NCI-H2196 treated with DMSO at 0.1 percent for 48 hours (cell line): ENCODE data around the gene GSK3B.

Source experiments
- DNase-seq: peaks from one replicate; lab custom pipeline; 2025; ENCODE audit not compliant: unreplicated experiment; lab: John Stamatoyannopoulos, UW

Gene GSK3B

DNA sequence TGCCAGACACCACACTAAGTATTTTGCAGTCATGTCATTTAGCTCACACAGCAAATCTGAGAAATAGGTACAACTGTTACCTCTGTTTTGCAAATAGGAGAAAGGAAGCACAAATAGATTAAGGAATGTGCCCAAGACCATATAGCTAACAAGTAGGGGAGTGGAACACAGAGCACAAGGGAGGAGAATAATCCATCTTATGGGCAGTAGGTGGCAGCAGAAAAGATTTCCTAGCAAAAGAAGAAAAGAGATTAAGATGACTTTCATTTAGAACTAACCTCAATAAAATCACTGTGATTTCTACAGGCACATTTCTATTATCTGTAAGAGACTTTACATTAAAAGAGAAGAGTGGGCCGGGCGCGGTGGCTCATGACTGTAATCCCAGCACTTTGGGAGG is 263.2 kb downstream of the GSK3B start:
- DNase-seq = no peak

DNA sequence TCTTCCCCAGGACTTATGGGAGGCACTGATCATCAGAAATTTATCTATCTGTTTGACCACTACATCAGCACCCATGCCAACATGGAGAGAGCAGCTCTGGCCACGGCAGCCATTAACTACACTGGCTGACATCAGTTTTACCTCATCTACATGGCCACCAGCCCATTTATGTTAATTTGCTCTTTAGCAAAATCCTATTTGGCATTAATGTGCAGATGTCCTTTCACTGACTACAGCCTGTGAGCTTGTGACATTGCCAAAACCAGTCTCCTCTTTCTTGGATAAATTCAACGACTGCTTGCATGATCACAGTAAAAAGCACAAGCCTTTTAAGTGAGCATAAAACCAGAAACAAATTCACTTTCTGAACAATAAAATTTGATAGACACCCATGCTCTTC is 264.8 kb downstream of the GSK3B start:
- DNase-seq = no peak

DNA sequence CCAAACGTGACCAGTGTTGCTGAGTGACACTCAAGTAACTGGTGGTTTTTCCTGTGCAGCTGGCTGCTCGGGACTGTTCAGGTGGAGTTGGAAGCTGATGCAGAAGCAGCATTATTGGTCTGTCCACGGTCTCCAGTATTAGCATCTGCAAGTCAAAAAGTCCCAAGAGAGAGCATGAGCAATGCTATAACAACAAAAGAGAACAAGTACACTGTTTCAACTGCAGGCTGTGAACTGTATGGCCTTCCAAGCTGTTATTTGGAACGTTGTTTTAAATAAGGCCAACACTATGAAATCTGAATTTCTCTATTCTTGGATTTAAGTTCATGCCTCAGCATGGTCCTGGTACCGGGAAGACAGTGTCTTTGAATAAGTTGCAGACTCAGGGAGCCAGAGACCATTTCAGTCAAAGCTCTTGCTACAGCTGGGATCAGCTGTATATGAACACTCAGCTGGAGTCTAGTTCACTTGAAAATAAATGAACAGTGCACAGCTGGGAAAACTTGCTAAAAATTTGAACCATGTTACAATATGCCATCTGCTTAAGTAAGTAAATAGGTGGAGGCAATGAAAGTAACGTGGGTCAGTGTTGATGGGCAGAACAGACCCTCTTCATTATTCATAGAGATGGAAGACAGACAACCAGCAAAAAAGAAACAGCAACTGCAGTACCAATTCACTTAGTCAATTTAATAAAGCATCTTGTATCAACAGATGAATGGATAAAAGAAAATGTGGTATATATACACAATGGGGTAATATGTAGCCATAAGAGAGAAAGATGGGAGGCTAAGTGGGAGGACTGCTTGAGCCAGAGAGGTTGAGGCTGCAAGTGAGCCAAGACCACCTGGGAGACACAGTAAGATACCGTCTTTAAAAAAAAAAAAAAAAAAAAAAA is 267.3 kb downstream of the GSK3B start:
- DNase-seq = no peak

DNA sequence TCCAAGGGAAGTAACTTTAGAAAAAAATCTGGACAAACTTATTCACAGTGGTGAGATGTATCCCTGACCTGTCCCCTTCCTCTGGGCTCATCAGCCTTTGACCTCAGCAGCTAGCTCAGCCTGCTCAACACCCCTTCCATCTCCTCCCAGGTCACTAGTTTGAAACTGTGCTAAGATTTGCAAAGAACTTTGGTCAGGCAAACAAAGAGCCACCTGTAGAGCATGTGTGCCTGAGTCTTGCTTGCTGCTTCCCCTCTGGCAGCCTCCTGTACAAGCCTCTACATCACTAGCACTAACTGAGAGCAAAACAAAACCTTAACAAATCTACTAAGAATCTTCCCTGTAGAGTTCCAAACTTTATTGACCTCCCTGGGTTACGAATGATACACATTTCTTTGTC is 268.4 kb downstream of the GSK3B start:
- no peak for DNase-seq

DNA sequence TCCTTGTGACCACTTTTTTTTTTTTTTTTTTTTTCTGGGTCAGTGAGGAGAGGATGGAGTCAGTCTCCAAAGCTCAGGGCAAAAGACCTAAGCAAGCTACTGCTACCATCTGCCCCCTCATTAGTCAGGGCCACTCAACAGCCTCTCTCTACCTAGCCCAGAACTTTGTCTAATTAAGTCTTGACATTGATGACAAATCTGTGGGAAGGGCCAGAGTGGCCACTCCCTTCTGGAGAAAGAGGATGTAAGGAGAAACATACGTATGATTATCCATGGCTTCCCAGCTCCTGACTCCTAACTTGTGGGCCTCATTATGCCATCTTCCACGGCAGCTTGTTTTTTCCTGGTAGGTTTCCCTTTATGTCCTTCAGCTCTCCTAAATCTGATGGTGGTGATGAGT is 274.4 kb downstream of the GSK3B start:
- no peak for DNase-seq

DNA sequence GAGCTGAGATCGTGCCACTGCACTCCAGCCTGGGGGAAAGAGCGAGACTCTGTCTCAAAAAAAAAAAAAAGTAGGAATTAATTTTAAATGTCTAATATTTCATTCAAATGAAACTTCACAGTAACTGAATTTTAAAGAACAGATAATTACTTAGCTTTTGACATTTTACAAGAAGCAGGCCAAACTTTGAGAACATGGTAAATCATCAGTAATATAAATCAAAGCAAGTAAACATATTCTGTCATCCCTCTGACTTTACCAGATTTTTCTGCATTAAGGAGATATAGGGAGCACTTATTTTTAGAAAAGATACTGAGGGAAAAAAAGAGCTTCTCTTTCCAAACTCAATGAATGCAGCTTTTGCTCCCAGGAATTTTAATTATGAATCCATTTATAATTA is 275.3 kb downstream of the GSK3B start:
- no peak for DNase-seq

DNA sequence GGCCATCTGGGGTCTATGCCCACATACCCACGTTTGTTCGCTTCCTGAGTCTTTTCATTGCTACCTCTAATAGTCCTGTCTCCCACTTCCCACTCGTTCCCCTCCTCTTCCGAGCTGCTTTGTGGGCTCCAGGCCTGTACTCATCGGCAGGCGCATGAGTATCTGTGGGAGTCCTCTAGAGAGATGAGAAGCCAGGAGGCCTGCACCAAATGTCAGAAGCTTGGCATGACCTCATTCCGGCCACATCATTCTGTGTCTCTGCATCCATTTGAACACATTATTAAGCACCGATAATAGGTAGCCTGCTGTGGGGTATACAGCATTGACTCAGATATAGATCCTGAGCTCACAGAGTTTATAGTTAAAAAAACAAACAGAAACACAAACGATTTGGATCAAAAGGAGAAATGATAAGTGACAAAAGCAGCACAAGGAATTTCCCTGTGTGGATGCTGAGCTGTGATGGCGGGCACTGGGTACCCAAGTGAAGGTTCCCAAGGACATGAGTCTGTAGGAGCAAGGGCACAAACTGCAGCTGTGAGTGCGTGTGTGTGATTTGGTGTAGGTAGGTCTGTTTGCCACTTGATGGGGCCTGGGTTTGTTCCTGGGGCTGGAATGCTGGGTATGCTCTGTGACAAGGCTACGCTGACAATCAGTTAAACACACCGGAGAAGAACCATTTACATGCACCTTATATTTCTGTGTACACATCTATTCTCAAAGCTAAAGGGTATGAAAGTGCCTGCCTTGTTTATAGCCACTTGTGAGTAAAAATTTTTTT is 276.5 kb downstream of the GSK3B start:
- no peak for DNase-seq

DNA sequence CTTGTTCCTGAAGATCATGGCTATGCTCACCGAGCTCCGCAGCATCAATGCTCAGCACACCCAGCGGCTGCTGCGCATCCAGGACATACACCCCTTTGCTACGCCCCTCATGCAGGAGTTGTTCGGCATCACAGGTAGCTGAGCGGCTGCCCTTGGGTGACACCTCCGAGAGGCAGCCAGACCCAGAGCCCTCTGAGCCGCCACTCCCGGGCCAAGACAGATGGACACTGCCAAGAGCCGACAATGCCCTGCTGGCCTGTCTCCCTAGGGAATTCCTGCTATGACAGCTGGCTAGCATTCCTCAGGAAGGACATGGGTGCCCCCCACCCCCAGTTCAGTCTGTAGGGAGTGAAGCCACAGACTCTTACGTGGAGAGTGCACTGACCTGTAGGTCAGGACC is 277.2 kb downstream of the GSK3B start:
- DNase-seq = no peak

DNA sequence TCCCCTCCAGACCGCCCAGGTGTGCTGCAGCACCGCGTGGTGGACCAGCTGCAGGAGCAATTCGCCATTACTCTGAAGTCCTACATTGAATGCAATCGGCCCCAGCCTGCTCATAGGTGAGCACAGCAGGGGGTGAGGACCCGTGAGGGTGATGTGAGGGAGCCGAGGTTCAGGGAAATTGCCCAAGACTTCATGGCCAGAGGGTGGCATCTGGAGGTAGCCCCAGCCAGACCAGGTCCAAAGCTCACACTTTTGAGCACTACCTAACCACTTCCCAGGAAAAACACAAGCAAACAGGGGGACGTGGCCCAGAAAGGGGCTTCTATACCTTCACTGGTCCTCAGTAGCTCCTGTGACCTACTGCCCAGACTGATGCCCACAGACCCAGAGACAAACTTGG is 278.5 kb downstream of the GSK3B start:
- no peak for DNase-seq

DNA sequence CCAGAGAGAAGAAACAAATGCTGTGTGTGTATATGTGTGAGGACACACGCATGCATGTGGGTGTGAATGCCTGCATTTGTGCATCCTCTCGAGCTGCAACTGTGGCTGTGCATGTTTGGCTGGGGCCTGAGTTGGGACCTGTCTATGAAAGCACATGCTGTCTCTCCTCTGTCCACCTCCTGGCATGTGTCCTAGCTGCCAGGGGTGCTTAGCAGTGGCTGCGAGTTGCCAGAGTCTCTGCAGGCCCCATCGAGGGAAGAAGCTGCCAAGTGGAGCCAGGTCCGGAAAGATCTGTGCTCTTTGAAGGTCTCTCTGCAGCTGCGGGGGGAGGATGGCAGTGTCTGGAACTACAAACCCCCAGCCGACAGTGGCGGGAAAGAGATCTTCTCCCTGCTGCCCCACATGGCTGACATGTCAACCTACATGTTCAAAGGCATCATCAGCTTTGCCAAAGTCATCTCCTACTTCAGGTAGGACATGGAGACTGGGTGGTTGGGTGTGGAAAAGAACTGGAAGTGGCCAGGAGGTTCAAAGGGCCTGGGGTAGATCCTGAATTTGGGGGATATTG is 281.7 kb downstream of the GSK3B start:
- no peak for DNase-seq

DNA sequence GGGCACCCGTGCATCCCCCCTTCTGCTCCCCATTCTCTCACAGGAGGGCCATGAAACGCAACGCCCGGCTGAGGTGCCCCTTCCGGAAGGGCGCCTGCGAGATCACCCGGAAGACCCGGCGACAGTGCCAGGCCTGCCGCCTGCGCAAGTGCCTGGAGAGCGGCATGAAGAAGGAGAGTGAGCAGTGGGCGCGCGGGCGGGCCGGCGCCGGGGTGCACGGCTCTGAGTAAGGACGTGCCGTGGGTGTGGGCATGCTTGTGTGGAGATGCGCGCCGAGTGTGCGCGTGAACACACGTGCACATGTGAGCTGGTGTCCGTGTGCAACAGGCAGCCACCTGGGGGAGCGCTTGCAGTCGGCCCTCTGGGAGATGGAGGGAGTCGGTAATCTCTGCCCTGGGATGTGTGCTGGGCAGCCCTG is 284.2 kb downstream of the GSK3B start:
- no peak for DNase-seq

DNA sequence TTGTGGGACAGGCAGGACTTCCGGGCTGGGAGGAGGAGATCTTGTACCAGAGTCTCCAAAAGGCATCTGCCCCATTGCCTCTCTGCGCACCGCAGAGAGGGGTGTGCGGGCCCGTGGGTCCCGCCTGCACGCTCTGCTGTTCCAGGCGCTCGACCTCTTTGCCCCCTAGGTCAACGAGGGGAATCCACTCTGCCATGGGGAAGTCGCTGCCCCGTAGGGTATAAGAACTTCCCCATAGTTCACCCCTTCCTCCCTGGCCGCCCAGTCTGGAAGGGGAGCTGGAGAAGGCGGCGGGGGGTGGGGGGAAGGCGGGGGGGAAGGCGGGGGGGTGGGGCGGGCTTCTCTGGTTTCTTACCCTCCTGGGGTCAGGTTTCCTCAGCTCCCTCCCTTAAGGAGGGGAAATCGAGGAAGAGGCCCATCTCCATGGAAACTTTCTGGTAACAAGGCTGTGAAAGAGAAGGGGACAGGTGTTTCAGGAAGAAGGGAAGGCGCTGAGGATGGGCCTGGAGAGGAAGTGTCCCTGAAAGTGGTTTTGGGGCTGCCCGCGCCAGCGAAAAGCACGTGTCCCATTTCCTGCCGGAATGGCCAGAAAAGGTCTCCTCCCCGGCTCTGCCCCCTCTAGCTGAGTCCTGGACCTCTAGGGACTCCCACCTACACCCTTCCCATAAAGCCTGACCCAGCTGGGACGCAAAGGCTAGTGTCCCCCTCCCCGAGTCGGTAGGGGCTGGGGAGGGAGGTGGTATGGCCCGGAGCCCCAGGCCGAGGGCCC is 284.8 kb downstream of the GSK3B start:
- no peak for DNase-seq

DNA sequence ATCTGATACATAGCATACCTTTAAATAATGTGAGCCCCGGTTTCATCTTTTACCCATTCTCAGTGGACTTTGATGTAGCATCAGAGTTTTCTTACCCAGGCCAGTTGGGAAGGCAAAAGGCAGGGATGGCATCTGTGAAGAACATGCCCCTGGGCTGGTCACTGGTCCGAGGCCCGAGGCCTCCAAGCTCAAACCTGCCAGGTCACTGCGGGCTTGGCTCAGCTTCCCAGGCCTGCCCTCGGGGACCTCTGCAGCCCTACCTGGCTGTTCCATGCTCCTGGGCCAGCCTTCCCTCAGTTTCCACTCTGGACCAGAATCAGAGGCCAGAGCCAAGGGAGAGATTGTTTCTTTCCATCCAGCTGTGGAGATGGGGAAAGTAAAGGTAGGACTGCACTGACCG is 285.4 kb downstream of the GSK3B start:
- DNase-seq = no peak

DNA sequence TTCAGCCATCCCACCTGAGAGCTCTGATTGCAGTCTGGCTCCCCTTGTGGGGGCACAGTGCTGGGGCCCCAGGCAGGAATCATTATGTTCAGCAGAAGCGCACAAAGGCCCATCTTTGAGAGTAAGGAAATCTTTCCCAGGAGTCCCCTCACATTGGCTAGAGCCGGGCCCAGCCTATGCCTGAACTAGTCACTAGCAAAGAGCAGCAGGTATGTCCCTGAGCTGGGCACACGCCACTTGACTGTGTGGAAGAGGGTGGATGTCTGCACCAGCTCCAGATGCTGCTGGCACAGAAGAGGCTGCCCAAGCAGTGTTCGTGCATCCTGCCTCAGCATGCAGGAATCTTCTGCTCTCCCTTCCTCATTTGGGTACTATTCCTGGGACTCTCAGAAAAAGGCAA is 286.0 kb downstream of the GSK3B start:
- DNase-seq = no peak

DNA sequence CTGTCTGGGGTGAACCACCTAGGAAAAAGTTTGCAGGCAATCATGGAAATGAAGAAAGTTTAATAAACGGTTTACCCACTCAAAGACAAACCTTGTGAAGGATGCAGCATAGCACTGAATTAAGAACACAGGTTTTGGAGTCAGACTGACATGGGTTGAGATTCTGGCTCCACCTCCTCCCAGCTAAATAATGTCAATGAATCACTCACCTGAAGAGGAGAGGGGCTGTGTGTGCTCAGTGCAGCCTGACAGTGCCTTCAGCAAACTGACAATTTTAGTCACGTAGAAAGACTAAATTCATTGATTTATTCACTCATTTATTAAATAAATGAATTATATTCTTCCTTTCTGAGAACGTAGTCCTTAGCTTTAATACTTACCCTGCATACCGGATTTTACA is 293.4 kb downstream of the GSK3B start:
- DNase-seq = no peak

DNA sequence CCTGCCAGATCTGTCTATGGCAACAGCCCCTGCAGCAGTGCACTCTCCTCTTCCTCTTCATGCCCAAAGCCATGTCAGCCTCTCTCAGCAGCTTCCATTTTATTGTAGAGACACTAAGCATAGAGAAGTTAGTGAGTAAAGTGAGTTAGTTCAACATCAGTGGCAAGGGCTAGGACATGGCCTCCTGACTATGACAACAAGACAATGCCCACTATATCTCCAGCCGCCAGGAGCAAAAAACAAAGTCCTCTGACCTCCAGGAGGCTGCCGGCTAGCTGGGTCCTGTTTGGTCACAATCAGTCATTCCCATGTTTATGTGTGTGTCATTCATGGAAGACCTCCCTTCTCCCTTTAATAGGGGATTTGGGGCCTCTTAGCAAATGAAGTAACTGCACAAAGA is 297.5 kb downstream of the GSK3B start:
- no peak for DNase-seq

DNA sequence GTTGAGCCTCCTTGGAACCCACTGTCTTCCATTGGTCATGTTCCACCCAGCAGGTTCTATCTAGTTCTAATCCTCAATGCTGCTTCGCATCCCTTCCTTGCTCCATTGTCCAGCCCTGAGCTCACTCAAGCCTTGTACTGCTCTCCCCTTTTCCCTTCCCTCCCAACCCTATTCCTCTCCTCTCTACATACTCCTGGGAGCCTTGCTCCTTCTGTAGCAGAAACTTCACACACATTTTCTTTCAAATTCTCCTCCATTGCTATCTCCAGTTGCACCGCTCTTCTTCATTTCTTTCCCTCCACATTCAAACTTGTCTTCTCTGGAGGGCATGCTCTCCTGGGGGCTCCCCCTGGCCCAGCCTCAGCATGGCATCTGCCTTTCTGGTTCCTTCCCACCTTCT is 297.9 kb downstream of the GSK3B start:
- DNase-seq = no peak

DNA sequence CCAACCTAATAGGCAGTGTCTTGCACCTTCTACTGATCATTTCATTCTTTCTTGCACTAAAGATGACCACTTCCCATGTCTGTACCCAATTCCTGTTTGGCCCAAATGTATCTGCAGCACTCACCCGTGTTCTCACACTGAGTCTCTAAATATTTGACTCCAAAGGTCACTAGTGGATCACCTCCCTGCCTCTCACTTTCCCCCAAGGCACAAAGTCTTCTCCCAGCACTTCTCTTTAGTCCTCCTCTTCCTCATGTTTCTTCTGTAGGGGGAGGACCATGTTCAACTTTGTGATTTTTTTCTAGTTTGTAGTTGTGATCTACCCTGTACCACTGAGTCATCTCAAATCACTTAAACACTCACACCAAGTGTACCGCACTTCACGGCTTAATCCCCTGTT is 298.4 kb downstream of the GSK3B start:
- no peak for DNase-seq

DNA sequence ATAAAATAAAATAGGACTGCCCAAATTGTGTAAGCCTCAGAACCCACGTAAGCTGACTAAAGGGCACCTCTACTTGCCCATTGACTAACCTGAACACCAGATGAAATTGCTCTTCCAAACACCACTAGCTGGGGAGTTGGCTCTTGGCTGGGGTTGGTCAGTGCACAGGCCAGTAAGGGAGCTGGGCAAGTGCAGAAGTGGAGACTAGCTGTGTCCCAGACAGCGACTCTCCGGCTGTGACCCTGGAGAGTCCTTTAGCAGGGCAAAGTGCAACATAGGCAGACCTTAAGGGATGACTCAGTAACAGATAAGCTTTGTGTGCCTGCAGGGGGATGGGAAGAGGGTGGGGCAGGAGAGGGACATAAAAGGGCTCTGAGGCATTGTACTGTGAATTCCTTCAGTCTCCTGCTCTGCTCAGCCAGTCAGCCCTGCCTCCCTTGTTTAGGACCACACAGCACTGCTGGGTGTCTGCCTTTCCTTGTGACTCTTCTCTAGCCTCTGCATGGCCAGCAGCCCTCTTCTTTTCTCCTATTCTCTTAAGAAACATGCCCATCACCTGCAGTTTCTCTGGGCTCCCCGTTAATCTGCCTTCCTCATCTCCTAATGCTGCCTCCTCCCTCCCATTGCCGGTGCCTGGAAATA is 299.2 kb downstream of the GSK3B start:
- no peak for DNase-seq

DNA sequence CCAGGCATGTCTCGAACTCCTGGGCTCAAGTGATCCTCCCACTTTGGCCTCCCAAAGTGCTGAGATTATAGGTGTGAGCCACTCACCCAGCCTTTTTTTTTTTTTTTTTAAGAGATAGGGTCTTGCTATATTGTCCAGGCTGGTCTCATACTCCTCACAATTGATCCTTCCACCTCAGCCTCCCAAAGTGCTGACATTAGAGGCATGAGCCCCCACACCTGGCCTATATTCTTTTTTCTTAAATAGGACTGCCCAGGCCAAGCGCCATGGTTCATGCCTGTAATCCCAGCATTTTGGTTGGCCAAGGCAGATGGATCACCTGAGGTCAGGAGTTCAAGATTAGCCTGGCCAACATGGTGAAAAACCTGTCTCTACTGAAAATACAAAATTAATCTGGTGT is 299.8 kb downstream of the GSK3B start:
- no peak for DNase-seq

DNA sequence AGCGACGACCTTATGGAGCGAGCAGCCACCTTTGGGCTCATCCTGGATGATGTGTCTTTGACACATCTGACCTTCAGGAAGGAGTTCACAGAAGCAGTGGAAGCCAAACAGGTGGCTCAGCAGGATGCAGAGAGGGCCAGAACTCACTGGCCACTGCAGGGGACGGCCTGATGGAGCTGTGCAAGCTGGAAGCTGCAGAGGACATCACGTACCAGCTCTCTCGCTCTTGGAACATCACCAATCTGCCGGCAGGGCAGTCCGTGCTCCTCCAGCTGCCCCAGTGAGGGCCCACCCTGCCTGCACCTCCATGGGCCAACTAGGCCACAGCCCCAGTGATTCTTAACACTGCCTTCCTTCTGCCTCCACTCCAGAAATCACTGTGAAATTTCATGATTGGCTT is 302.0 kb downstream of the GSK3B start:
- no peak for DNase-seq
